Dendritic cell treated with granulocyte-macrophage colony-stimulating factor and Interleukin-4, amounts not matched to agents 40 ng/mL and 50 ng/mL, for 4 days (primary cell): ENCODE measurements around the gene LRCOL1.

Source experiments
- H3K27ac Mint-ChIP-seq: one replicate; pipeline ENCODE4 v1.8.0; 2022; ENCODE audit warnings: mild to moderate bottlenecking, mixed read lengths
- H3K27me3 Mint-ChIP-seq: one replicate; pipeline ENCODE4 v1.8.0; 2022; ENCODE audit warnings: mild to moderate bottlenecking, mixed read lengths
- H3K36me3 Mint-ChIP-seq: one replicate; pipeline ENCODE4 v1.8.0; 2022; ENCODE audit warnings: low read depth, mixed read lengths
- H3K4me1 Mint-ChIP-seq: one replicate; pipeline ENCODE4 v1.8.0; 2022; ENCODE audit warnings: low read depth, mixed read lengths
- H3K4me3 Mint-ChIP-seq: one replicate; pipeline ENCODE4 v1.8.0; 2022; ENCODE audit warnings: mild to moderate bottlenecking, moderate library complexity, mixed read lengths
- H3K9me3 Mint-ChIP-seq: one replicate; pipeline ENCODE4 v1.8.0; 2022; ENCODE audit warnings: mixed read lengths
- intact Hi-C: fragments of 100-400 bp; cut with micrococcal nuclease; formaldehyde crosslinking; loops from one replicate; pipeline ENCODE4 v1.15.0; 2022

LRCOL1 gene

DNA sequence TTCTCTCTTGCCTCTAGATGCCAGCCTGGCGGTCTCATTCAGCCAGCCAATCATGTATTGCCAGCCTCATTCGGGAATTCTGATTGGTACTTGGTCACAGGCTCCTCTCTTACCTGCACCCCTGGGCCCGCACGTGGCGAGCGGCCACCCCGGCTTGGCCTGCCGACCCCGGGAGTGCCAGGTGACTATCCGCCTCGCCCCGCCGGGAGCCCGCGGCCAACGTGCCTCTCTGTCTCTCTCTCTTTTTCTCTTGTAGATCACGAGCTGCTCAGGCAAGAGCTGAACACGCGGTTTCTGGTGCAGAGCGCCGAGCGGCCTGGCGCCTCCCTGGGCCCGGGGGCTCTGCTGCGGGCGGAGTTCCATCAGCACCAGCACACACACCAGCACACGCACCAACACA is 39.3 kb downstream of the LRCOL1 start:
- H3K27ac Mint-ChIP-seq = no peak overlapping the region
- no peaks in the 10 kb centered on the region for H3K9me3 Mint-ChIP-seq
- intact Hi-C loops = no loop called here
- no peaks in the 10 kb centered on the region for H3K4me1 Mint-ChIP-seq
- H3K27me3 Mint-ChIP-seq = no peaks in the 10 kb centered on the region
- no peak overlapping the region for H3K4me3 Mint-ChIP-seq
- H3K36me3 Mint-ChIP-seq = peaks cover 98% of the 10 kb centered on the region

DNA sequence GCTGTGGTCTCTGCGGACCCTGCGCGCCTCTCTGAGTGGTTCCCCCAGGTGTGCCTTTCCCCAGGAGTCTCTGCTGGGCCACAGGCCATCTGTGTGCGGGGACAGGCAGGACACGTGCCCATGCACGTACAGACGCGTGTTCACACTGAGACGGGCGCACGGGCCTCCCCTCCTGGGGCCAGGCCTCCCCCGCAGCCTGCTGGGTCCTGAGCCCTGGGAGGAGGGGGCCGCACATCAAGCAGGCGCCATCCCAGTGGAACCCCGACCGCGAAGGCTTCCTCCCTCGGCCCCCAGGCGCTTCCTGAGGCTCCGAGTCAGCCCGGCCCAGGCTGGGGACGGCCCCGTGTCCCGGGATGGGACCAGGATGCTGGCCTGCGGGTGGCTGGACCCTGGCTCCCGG is 39.7 kb downstream of the LRCOL1 start:
- Mint-ChIP-seq H3K36me3 (peaks cover 98% of the 10 kb centered on the region), H3K4me1 (no peaks in the 10 kb centered on the region), H3K27ac (no peak overlapping the region), H3K9me3 (no peaks in the 10 kb centered on the region), H3K4me3 (no peak overlapping the region), H3K27me3 (no peaks in the 10 kb centered on the region)
- intact Hi-C loops = no loop called here

DNA sequence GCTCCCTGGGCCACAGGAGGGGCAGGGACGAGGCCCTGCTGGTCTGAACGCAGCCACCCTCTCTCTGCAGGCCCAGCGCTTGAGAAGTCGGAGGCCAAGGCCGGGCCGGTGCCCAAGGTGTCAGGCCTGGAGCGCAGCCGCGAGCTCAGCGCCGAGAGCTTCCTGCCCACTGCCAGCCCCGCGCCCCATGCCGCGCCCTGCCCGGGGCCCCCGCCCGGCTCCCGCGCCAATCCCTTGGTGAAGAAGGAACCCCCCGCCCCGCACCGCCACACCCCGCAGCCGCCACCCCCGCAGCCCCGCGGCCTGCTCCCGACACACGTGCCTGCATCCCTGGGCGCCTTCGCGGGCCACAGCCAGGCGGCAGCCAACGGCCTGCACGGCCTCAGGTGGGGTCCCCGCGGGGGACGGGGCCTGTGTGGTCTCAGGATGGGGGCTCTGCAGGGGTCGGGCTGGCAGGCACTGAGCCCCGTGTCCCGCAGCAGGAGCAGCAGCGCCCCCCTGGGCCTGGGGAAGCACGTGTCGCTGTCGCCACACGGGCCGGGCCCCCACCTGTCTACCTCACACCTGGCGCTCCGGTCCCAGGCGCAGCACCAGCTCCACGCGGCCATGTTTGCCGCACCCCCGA is 40.4 kb downstream of the LRCOL1 start:
- Mint-ChIP-seq H3K36me3 (peaks cover 98% of the 10 kb centered on the region), H3K4me1 (no peaks in the 10 kb centered on the region), H3K27me3 (no peaks in the 10 kb centered on the region), H3K27ac (no peak overlapping the region), H3K4me3 (no peak overlapping the region), H3K9me3 (no peaks in the 10 kb centered on the region)
- intact Hi-C loops = no loop called here

DNA sequence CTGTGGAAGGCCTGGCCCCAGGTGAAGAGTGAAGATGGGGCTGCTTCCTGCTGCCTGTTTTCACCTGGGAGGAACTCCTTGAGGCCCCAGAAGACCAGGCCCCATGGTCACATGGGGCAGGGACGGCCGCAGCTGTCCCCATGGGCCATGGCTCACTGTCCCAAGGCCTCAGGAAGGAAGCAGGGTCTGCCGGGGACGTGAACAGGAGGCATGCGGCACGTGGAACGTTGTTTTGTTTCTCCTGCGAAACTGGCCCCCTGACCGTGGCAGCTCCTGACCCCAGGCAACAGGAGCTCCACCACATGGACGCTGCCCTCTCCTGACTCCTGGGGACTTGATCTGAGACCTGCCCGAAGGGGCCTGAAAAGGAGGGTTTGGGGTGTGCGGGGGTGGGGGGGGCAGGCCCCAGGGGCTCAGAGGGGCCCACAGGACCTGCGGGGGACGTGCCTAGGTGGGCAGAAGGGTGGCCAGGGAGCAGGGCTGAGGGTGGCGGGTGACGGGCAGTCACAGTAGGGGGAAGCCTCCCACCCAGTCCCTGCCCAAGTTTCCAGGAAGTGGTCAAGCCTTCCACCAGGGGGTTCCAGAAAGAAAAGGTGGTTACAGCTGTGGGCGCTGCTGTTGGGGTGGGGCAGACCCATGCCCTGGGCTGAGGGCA is 41.4 kb downstream of the LRCOL1 start:
- peaks cover 97% of the 10 kb centered on the region for H3K36me3 Mint-ChIP-seq
- intact Hi-C loops = no loop called here
- H3K27me3 Mint-ChIP-seq = no peaks in the 10 kb centered on the region
- no peaks in the 10 kb centered on the region for H3K9me3 Mint-ChIP-seq
- H3K4me1 Mint-ChIP-seq = no peaks in the 10 kb centered on the region
- H3K27ac Mint-ChIP-seq = no peak overlapping the region
- H3K4me3 Mint-ChIP-seq = no peak overlapping the region

DNA sequence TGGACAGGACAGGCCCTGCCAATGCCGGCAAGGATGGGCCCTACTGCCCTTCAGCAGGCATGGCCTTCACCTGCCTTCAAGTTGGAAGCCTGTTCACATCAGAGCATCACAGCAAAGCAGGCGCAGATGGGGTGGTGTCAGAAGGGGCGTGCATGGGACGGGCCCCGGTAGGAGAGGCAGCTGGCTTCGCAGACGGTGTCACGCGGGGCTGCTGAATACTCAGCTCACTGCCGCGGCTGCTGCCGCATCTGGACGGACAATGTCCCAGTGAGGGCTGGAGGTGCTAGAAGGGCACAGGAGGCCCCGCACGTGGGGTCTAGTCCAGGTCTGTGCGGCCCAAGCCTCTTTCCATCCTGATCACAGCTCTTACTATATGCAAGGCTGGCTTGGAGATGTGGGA is 42.1 kb downstream of the LRCOL1 start:
- Mint-ChIP-seq H3K27ac (no peak overlapping the region), H3K9me3 (no peaks in the 10 kb centered on the region), H3K4me1 (no peaks in the 10 kb centered on the region), H3K4me3 (no peak overlapping the region), H3K36me3 (peaks cover 97% of the 10 kb centered on the region), H3K27me3 (no peaks in the 10 kb centered on the region)
- intact Hi-C loops = no loop called here

DNA sequence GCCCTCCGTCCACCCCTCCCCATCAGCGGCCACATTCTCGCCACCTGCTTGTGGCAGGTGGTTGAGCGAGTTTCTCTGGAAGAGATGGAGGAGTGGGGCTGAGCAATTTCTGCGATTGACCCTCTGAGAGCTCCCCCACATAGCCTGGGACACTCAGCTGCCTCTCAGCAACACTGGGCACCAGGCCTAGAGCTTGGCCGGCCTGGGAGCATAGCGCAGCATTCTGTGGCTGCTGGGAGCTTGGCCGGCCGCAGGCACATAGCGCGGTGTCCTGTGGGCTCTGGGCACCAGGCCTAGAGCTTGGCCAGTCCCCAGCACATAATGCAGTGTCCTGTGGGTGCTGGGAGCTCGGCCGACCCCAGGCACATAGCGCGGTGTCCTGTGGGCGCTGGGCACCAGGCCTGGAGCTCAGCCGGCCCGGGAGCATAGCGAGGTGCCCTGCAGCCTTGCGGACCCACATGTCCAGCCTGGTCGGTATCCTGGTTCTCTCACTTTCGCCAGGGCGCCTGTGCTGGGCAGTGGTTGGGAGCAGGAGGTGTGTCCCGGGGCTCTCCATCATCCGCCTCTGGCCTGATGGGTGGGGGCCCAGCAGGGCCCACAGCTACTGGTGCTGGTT is 43.8 kb downstream of the LRCOL1 start:
- H3K27me3 Mint-ChIP-seq = no peaks in the 10 kb centered on the region
- no peaks in the 10 kb centered on the region for H3K4me1 Mint-ChIP-seq
- no peaks in the 10 kb centered on the region for H3K9me3 Mint-ChIP-seq
- intact Hi-C loops = no loop called here
- H3K27ac Mint-ChIP-seq = no peak overlapping the region
- peaks cover 96% of the 10 kb centered on the region for H3K36me3 Mint-ChIP-seq
- no peak overlapping the region for H3K4me3 Mint-ChIP-seq

DNA sequence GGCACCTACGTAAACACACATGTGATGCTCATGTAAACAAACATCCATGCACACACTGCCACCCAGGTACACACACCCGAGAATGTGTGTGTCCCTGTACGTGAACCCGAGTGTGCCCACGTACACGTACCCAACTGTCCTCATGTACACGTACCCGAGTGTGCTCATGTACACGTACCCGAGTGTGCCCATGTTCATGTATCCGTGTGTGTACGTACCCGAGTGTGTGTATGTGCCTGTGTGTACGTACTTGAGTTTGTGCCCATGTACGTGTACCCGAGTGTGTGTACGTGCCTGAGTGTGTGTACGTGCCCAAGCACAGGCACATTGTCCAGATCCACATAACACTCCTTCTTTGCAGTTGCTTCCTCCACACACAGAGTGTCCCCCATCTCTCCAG is 45.0 kb downstream of the LRCOL1 start:
- intact Hi-C loops = no loop called here
- Mint-ChIP-seq H3K27ac (no peak overlapping the region), H3K4me1 (peaks cover 5% of the 10 kb centered on the region), H3K4me3 (no peak overlapping the region), H3K36me3 (peaks cover 83% of the 10 kb centered on the region), H3K9me3 (no peaks in the 10 kb centered on the region), H3K27me3 (peaks cover 7% of the 10 kb centered on the region)

DNA sequence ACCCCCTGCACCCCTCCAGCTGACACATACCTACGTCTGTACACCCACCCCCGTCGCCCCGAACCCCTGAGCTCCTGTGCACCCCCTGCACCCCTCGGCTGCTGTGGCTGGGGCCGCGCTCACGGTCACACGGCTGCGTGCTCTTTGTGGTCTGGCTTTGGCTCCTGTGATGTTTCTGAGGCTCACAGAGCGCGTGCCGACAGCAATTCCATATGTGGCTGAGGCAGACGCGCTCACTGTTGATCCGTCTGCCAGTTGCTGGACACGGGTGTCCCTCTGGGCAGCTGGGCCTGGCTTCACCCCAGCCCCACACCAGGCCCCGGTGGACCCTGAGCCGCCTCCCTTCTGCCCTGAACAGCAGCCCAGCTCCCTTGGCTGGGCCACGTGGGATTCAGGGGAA is 46.5 kb downstream of the LRCOL1 start:
- Mint-ChIP-seq H3K9me3 (no peaks in the 10 kb centered on the region), H3K4me1 (peaks cover 12% of the 10 kb centered on the region), H3K27ac (no peak overlapping the region), H3K27me3 (peaks cover 18% of the 10 kb centered on the region), H3K36me3 (peaks cover 70% of the 10 kb centered on the region), H3K4me3 (no peak overlapping the region)
- intact Hi-C loops = no loop called here

DNA sequence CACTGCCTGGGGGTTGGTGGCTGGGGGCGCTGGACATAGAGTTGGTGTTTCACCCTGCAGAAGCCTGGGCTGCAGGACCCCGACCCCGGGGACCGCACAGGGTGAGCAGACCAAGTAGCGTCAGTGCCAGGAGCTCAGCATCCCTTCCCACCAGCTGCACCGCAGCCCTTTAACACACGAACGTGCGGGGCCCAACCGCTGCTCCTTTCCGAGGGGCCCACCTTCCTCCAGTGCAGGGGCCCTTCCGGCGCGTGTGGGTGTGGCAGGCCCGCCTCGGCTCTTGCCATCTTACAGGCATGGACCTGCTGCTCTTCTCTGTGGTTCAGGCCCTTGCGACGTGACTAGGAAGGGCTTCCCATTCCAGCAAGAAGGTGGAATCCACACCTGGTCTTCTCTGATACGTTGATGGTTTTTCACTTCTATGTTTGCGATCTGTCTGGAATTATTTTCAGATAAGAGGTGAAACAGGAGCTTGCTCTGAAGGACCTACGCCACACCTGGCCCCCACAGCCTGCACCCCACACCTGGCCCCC is 47.8 kb downstream of the LRCOL1 start:
- H3K27ac Mint-ChIP-seq = no peak overlapping the region
- H3K36me3 Mint-ChIP-seq = peaks cover 57% of the 10 kb centered on the region
- intact Hi-C loops = no loop called here
- H3K27me3 Mint-ChIP-seq = peaks cover 32% of the 10 kb centered on the region
- no peaks in the 10 kb centered on the region for H3K9me3 Mint-ChIP-seq
- peaks cover 23% of the 10 kb centered on the region for H3K4me1 Mint-ChIP-seq
- H3K4me3 Mint-ChIP-seq = no peak overlapping the region

DNA sequence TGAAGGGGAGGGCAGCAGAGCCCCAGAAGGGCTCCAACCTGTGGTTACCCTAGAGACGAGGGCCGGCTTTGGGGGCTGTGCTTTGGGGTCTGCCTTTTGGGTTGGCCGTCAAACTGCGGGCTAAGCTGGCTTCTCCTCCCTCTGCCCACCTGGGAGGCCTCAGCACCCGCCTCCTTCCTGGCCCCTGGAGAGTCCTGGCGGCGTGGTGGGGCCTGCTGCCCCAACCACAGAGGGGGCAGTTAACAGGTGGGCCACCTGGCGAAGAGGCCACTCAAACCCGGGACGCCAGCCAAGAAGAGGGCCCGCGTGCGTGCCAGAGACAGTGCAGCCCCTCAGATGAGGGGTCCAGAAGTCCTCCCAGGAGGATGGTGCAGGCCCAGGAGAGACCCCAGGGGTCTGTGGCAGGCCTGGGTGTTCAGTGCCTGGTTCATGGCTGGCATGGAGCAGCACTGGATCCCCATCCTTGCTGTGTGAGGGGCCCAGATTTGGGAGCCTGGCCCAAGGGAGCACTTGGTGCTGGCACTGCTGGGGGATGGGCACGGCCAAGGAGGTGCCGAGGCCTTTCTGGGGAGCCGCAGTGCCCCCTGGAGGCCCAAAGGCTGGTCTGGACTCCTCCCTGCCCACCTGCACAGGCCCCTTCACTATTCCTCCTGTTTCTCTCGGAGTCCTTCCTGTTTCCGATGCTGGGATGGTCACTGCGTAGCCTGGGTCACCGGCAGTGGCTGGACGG is 48.8 kb downstream of the LRCOL1 start:
- H3K4me3 Mint-ChIP-seq = no peak overlapping the region
- H3K27ac Mint-ChIP-seq = no peak overlapping the region
- intact Hi-C loops = loop anchor here (2.0 kb wide), 1 partner anchor 147 kb away; no protein-coding TSS in a partner anchor

DNA sequence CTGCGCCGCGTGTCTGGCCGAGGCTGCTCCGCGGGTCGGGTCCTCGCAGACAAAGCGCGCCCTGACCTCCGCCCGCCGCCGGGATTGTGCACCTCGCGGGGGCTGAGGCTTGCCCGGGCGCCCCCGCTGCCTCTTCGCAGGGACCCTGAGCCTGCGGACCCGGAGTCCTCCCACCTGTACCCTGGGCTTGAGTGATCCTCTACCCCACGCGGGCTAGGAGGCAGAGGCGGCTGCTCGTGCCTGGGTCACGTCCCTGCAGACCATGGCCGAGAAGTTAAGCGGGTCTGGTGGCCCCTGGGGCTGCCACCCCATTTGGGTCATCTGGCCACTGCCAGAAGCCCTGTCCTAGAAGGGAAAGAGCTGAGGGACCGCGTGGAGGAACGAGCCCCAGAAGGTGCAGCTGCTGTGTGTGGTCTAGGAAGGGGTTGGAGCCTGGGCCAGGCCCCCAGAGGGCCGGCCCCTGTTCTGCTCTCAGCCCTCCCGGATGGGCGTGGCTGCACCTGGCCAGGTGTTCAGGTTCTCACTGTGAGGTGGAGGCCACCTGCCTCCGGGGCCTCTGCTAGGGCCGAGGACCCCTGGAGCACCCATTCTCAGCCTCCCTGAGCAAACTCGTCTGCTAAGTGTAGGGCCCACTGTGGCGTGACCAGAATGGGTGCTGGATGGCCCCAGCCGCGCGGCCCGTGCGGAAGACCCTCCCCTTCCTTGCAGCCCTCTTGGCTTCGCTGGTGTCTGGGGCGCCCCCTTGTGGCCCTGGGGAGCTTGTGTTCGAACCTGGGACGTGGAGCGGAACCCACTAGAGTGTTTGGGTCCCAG is 49.6 kb downstream of the LRCOL1 start:
- H3K27me3 Mint-ChIP-seq = peaks cover 45% of the 10 kb centered on the region
- peaks cover 23% of the 10 kb centered on the region for H3K4me1 Mint-ChIP-seq
- no peak overlapping the region for H3K27ac Mint-ChIP-seq
- H3K4me3 Mint-ChIP-seq = peak overlapping the region; percentile 34
- peaks cover 53% of the 10 kb centered on the region for H3K36me3 Mint-ChIP-seq
- no peaks in the 10 kb centered on the region for H3K9me3 Mint-ChIP-seq
- intact Hi-C loops = loop anchor here (2.0 kb wide), 1 partner anchor 146 kb away; no protein-coding TSS in a partner anchor

More for the DNA sequence above, 48.8 kb downstream of the LRCOL1 start:
- Mint-ChIP-seq H3K27me3 (peaks cover 41% of the 10 kb centered on the region), H3K36me3 (peaks cover 53% of the 10 kb centered on the region), H3K4me1 (peaks cover 23% of the 10 kb centered on the region), H3K9me3 (no peaks in the 10 kb centered on the region)

DNA sequence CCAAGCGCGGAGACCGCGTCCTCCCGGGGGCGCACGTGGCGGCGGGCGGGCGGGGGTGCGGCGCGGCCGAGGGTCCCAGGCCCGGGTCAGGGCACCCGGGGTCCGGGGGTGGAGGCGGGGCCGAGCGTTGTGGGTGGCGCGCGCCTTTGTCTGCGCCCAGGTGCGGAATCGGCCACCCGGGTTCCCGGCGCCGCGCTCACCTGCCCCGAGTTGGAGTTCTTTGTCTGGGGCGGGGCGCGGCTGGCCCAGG is 50.1 kb downstream of the LRCOL1 start:
- Mint-ChIP-seq H3K36me3 (peaks cover 53% of the 10 kb centered on the region), H3K4me1 (peaks cover 23% of the 10 kb centered on the region), H3K27me3 (peaks cover 45% of the 10 kb centered on the region), H3K4me3 (peak overlapping the region; percentile 68), H3K27ac (no peak overlapping the region), H3K9me3 (no peaks in the 10 kb centered on the region)
- intact Hi-C loops = loop anchor here (2.0 kb wide), 1 partner anchor 145 kb away; no protein-coding TSS in a partner anchor

DNA sequence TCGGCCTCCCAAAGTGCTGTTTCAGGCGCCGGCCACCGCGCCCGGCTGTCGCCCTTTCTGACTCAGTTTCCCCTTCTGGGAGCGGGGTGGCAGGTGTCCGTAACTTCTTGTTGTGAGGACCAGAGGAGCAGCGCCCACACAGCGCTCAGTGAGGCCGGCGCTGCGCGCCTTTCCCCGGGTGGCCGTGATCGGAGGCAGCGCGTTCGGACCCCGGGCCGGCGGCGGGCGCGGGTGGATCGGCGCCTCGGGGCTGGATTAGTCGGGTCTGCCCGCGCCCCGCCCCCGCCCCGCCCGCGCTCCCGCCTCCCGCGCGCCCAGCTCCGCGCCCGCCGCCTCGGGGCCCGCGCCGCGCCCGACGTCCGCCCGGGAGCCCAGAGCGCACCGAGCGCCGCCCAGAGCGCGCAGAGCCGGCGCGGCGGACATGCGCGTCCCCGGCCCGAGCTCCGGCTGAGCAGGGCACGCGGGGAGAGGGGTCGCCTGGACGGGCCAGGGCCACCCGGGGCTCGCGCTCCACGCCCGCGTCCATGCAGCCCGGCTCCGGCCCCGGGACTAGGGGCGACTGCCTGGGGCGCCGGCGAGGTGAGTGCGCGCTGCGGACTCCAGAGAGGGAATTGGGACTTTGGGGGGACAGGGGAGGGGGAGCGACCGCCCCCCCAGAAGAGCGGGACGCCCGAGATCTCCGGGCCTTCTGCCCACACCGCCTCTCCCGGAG is 50.6 kb downstream of the LRCOL1 start:
- peaks cover 23% of the 10 kb centered on the region for H3K4me1 Mint-ChIP-seq
- peaks cover 45% of the 10 kb centered on the region for H3K27me3 Mint-ChIP-seq
- H3K27ac Mint-ChIP-seq = no peak overlapping the region
- H3K36me3 Mint-ChIP-seq = peaks cover 53% of the 10 kb centered on the region
- peak overlapping the region; percentile 71 for H3K4me3 Mint-ChIP-seq
- no peaks in the 10 kb centered on the region for H3K9me3 Mint-ChIP-seq
- intact Hi-C loops = loop anchor here (2.0 kb wide), 1 partner anchor 145 kb away; no protein-coding TSS in a partner anchor
